BLaER1 (cell line): ENCODE measurements around the gene MANEAL.

Source experiments
- H3K27ac ChIP-seq: shearing (Covaris generic); formaldehyde crosslinking; 2 replicates; pipeline ENCODE4 v1.8.1; 2022
- H3K27me3 ChIP-seq: shearing (Covaris generic); formaldehyde crosslinking; 2 replicates; pipeline ENCODE4 v1.8.1; 2022
- H3K36me3 ChIP-seq: shearing (Covaris generic); formaldehyde crosslinking; 2 replicates; pipeline ENCODE4 v1.8.1; 2022
- H3K4me1 ChIP-seq: shearing (Covaris generic); formaldehyde crosslinking; 2 replicates; pipeline ENCODE4 v1.8.1; 2022
- H3K4me2 ChIP-seq: shearing (Covaris generic); formaldehyde crosslinking; 2 replicates; pipeline ENCODE4 v1.8.1; 2022
- H3K4me3 ChIP-seq: shearing (Covaris generic); formaldehyde crosslinking; 2 replicates; pipeline ENCODE4 v1.8.1; 2022
- H3K9ac ChIP-seq: shearing (Covaris generic); formaldehyde crosslinking; 2 replicates; pipeline ENCODE4 v1.8.1; 2022
- H3K9me3 ChIP-seq: shearing (Covaris generic); formaldehyde crosslinking; 2 replicates; pipeline ENCODE4 v1.8.1; 2022
- H4K20me1 ChIP-seq: shearing (Covaris generic); formaldehyde crosslinking; 2 replicates; pipeline ENCODE4 v1.8.1; 2022
- Cebpa-rat ChIP-seq: shearing (Covaris generic); IDR thresholded peaks from 2 replicates; pipeline ENCODE4 v1.8.1; 2022

Gene MANEAL

GRCh38 chr1:37793773-37794371 lies at the start of gene MANEAL:
MANEAL (plus strand) TSS chr1:37793847; CDS start chr1:37794183, 336 bp downstream.
- H3K27me3 ChIP-seq = no peaks in the 10 kb centered on the region
- peak within 1 kb of the TSS; percentile 95 for H3K9ac ChIP-seq
- no peaks in the 10 kb centered on the region for H3K9me3 ChIP-seq

GRCh38 chr1:37746806-37747205 lies 46.8 kb upstream of the MANEAL start:
- Histone ChIP-seq H3K4me3 (no peak overlapping the region), H3K9me3 (peaks cover 9% of the 10 kb centered on the region), H3K27me3 (no peaks in the 10 kb centered on the region), H3K36me3 (no peaks in the 10 kb centered on the region), H3K4me1 (no peaks in the 10 kb centered on the region), H3K9ac (no peak overlapping the region), H4K20me1 (no peaks in the 10 kb centered on the region), H3K4me2 (no peak overlapping the region), H3K27ac (no peak overlapping the region)
- TF ChIP-seq Cebpa-rat = no peak

More at GRCh38 chr1:37793773-37794371, at the start of gene MANEAL:
- H3K4me1 ChIP-seq = peaks cover 20% of the 10 kb centered on the region
- H4K20me1 ChIP-seq = peaks cover 22% of the 10 kb centered on the region
- peak within 1 kb of the TSS; percentile 93 for H3K4me2 ChIP-seq
- H3K36me3 ChIP-seq = peaks cover 34% of the 10 kb centered on the region
- no peak for TF ChIP-seq Cebpa-rat
- peak within 1 kb of the TSS; percentile 96 for H3K27ac ChIP-seq
- H3K4me3 ChIP-seq = peak within 1 kb of the TSS; percentile 90

- no peaks in the 10 kb centered on the region for H4K20me1 ChIP-seq
- no peaks in the 10 kb centered on the region for H3K4me1 ChIP-seq
- TF ChIP-seq Cebpa-rat = no peak
- H3K9ac ChIP-seq = no peak overlapping the region
- H3K27ac ChIP-seq = no peak overlapping the region
- no peaks in the 10 kb centered on the region for H3K36me3 ChIP-seq
- H3K9me3 ChIP-seq = peaks cover 9% of the 10 kb centered on the region
- no peak overlapping the region for H3K4me3 ChIP-seq
- no peak overlapping the region for H3K4me2 ChIP-seq
- no peaks in the 10 kb centered on the region for H3K27me3 ChIP-seq
These were observed 45.1 kb upstream of the MANEAL start for GRCh38 chr1:37748565-37748964.

- H3K4me1 ChIP-seq = no peaks in the 10 kb centered on the region
- no peaks in the 10 kb centered on the region for H3K36me3 ChIP-seq
- H4K20me1 ChIP-seq = no peaks in the 10 kb centered on the region
- H3K9ac ChIP-seq = no peak overlapping the region
- TF ChIP-seq Cebpa-rat = no peak
- peaks cover 2% of the 10 kb centered on the region for H3K9me3 ChIP-seq
- H3K27ac ChIP-seq = no peak overlapping the region
- no peak overlapping the region for H3K4me2 ChIP-seq
- H3K4me3 ChIP-seq = no peak overlapping the region
- 0 out of 2 replicates have a peak, but pooled peaks cover 5% of the 10 kb centered on the region for H3K27me3 ChIP-seq
These were observed 41.4 kb upstream of the MANEAL start for GRCh38 chr1:37752213-37752582.

DNA sequence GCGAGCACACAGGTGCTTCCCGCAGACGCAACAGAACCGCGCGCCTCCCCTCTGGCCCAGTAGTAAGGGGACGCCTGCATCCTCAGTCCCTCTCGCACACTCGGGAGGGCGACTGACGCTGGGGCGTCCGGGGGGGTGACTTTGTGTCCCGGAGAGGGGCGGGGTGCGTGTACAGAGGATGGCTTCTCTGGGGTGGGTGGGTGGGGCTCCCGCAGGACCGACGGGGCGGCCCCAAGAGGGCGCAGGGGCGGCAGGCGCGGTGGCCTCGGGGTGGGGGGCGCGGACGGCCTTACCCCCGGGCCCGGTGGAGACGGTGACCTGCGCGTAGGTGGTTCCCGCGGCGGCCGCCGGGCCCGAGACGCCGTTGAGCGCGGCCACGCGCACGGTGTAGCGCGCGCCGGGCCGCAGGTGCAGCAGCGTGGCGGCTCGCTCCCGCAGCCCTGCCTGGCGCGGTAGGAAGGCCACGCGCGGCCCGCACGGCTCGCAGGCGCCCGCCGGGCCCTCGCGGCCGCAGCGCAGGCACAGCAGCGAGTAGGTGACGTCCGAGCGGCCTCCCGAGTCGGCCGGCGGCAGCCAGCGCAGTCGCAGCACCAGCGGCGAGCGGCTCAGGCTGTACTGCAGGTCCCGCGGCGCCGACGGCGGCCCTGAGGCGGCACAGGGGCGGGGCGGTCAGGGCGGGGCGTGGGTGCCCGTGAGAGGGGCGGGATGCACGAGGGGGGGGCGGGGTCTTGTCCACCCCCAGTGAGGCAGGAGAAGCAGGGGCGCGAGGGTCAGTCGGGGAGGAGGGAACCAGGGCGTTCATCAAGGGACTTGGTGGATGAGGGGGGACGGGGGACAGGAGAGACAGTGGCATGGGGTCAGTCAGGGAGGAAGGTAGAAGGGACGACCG lies 40.8 kb upstream of the MANEAL start:
- H3K27me3 ChIP-seq = 0 out of 2 replicates have a peak, but pooled peaks cover 5% of the 10 kb centered on the region
- H3K4me3 ChIP-seq = no peak overlapping the region
- H3K4me1 ChIP-seq = no peaks in the 10 kb centered on the region
- H3K9me3 ChIP-seq = no peaks in the 10 kb centered on the region
- no peak overlapping the region for H3K27ac ChIP-seq
- H3K36me3 ChIP-seq = no peaks in the 10 kb centered on the region
- no peak for TF ChIP-seq Cebpa-rat
- H3K4me2 ChIP-seq = no peak overlapping the region
- H3K9ac ChIP-seq = no peak overlapping the region
- H4K20me1 ChIP-seq = no peaks in the 10 kb centered on the region

DNA sequence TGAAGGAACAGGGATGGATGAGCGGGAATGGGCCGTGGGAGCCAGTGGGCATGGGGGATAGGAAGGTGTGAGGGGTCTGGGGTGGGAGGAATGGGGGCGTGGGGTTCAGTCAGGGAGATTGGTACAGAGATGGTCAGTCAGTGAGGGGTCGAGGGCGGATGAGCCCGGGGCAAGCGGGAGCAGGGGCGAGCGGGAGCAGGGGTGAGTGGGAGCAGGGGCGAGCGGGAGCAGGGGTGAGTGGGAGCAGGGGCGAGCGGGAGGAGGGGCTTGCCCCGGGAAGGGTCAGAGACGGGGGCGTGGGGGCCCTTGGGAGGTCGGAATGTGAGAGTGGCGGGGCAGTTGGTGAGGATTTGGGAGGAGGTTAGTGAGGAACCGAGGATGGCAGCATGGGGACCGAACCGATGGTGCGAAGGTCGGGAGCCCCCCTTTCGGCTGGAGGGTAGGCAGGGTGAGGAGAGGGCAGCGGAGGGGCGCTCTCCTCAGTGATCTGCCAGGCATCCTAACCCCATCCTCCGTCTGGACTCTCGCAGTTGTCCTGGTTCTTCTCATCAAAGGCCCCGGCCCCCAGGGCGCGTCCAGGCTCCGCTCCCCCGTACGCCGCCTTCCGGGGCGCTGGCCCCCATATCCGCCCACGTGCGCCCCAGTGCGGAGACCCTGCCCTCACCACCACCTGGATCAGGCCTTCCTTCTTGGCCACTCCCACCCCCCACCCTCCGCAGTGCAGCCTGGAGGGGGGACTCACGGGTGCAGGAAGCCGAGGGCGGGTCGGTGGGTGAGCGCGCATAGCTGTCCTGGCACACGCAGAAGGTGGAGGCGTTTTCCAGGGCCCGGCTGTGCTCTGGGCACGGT lies 40.0 kb upstream of the MANEAL start:
- Histone ChIP-seq H3K27ac (no peak overlapping the region), H3K36me3 (no peaks in the 10 kb centered on the region), H3K4me2 (no peak overlapping the region), H3K4me3 (no peak overlapping the region), H3K27me3 (0 out of 2 replicates have a peak, but pooled peaks cover 5% of the 10 kb centered on the region), H3K4me1 (no peaks in the 10 kb centered on the region), H3K9ac (no peak overlapping the region), H4K20me1 (no peaks in the 10 kb centered on the region), H3K9me3 (no peaks in the 10 kb centered on the region)
- no peak for TF ChIP-seq Cebpa-rat

GRCh38 chr1:37755290-37755689 lies 38.4 kb upstream of the MANEAL start:
- H3K4me1 ChIP-seq = no peaks in the 10 kb centered on the region
- no peak for TF ChIP-seq Cebpa-rat
- H3K9me3 ChIP-seq = no peaks in the 10 kb centered on the region
- no peak overlapping the region for H3K9ac ChIP-seq
- no peak overlapping the region for H3K4me3 ChIP-seq
- 0 out of 2 replicates have a peak, but pooled peaks cover 5% of the 10 kb centered on the region for H3K27me3 ChIP-seq
- no peak overlapping the region for H3K4me2 ChIP-seq
- H3K36me3 ChIP-seq = no peaks in the 10 kb centered on the region
- no peaks in the 10 kb centered on the region for H4K20me1 ChIP-seq
- no peak overlapping the region for H3K27ac ChIP-seq

GRCh38 chr1:37755951-37756560 lies 37.6 kb upstream of the MANEAL start:
- Histone ChIP-seq H3K4me1 (no peaks in the 10 kb centered on the region), H3K9me3 (no peaks in the 10 kb centered on the region), H3K4me2 (no peak overlapping the region), H3K27me3 (0 out of 2 replicates have a peak, but pooled peaks cover 5% of the 10 kb centered on the region), H3K27ac (no peak overlapping the region), H3K4me3 (no peak overlapping the region), H3K36me3 (no peaks in the 10 kb centered on the region), H4K20me1 (no peaks in the 10 kb centered on the region), H3K9ac (no peak overlapping the region)
- no peak for TF ChIP-seq Cebpa-rat

- Histone ChIP-seq H3K9ac (no peak overlapping the region), H4K20me1 (no peaks in the 10 kb centered on the region), H3K9me3 (no peaks in the 10 kb centered on the region), H3K36me3 (no peaks in the 10 kb centered on the region), H3K4me1 (no peaks in the 10 kb centered on the region), H3K27ac (no peak overlapping the region), H3K27me3 (peaks cover 6% of the 10 kb centered on the region; the same call in 1 of the 2 replicates), H3K4me3 (no peak overlapping the region), H3K4me2 (no peak overlapping the region)
- TF ChIP-seq Cebpa-rat = no peak
These were observed 34.2 kb upstream of the MANEAL start for GRCh38 chr1:37759451-37759850.
